Memory B cell (primary cell): Measurements from ENCODE around the gene TRAF1.

Source experiments
- ATAC-seq: fragments of 150-1000 bp; cut with Tn5 transposase; 2 replicates; pipeline ENCODE4 v1.10.0; 2021; ENCODE audit warnings: low read depth, mild to moderate bottlenecking, moderate library complexity
- DNase-seq, 2 donors: peaks; one replicate each; pipeline ENCODE4 v3.0.0; 2022; ENCODE audit warnings: low spot score in 2 of 2
- H3K27ac Mint-ChIP-seq: one replicate; pipeline ENCODE4 v1.8.0; 2022; ENCODE audit warnings: mild to moderate bottlenecking, moderate library complexity, mixed read lengths
- H3K27me3 Mint-ChIP-seq: one replicate; pipeline ENCODE4 v1.8.0; 2022; ENCODE audit warnings: mixed read lengths
- H3K36me3 Mint-ChIP-seq: one replicate; pipeline ENCODE4 v1.8.0; 2022; ENCODE audit warnings: mild to moderate bottlenecking, mixed read lengths
- H3K4me1 Mint-ChIP-seq: one replicate; pipeline ENCODE4 v1.8.0; 2022; ENCODE audit warnings: mixed read lengths
- H3K4me3 Mint-ChIP-seq: one replicate; pipeline ENCODE4 v1.8.0; 2022; ENCODE audit warnings: mild to moderate bottlenecking, moderate library complexity, mixed read lengths
- H3K9me3 Mint-ChIP-seq: one replicate; pipeline ENCODE4 v1.8.0; 2022; ENCODE audit warnings: mixed read lengths

TRAF1 gene

DNA sequence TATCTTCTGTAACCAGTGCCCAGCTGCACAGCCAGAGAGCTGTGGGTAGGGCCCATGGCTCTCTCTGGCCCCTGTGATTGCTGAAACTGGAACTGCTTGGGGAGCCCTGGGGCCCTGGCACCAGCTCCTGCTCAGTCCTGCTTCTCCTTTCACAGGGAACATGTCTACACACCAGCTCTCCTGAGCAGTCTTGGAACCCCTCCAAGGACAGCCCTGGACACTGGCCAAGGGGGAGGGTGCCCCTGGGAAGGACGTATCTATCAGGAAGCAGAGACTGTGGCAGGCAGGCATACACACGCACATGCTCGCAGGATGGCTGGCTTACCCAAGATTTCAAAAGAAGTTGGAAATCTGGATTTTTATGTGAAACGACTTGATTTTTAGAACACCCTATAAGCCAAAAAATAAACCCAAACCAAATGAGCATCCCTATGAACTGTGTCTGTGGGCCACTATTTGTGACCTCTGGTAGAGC, 8.8 kb upstream of the TRAF1 start:
- no peaks in the 10 kb centered on the region for H3K27me3 Mint-ChIP-seq
- H3K27ac Mint-ChIP-seq, result peak overlapping the region; percentile 72
- no peaks in the 10 kb centered on the region for H3K36me3 Mint-ChIP-seq
- DNase-seq, result no peak
- no peak for ATAC-seq
- peaks cover 35% of the 10 kb centered on the region for H3K4me1 Mint-ChIP-seq
- no peaks in the 10 kb centered on the region for H3K9me3 Mint-ChIP-seq
- H3K4me3 Mint-ChIP-seq, result peak overlapping the region; percentile 30

DNA sequence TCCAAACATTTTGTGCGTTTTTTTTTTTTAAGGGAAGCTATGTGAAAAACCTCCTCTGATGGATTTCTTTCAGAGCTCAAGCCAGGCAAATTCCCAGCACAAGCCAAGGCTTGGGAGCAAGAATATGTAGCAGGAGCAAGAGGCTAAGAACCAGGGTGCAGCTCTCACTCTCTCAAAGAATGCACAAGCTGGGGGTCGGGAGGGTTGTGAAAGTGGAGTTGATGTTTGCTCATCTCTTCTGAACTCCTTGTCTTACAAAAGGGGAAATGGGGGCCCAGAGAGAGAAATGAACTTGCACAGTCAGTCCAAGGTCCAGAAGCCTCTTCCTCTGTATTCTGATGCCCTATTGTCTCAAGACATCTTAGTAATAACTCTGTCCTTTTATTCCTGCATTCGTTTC, 7.7 kb upstream of the TRAF1 start:
- no peaks in the 10 kb centered on the region for H3K36me3 Mint-ChIP-seq
- ATAC-seq (no peak), DNase-seq (no peak)
- no peaks in the 10 kb centered on the region for H3K27me3 Mint-ChIP-seq
- H3K4me3 Mint-ChIP-seq, result peak overlapping the region; percentile 1
- H3K4me1 Mint-ChIP-seq, result peaks cover 38% of the 10 kb centered on the region
- no peaks in the 10 kb centered on the region for H3K9me3 Mint-ChIP-seq
- H3K27ac Mint-ChIP-seq, result no peak overlapping the region

DNA sequence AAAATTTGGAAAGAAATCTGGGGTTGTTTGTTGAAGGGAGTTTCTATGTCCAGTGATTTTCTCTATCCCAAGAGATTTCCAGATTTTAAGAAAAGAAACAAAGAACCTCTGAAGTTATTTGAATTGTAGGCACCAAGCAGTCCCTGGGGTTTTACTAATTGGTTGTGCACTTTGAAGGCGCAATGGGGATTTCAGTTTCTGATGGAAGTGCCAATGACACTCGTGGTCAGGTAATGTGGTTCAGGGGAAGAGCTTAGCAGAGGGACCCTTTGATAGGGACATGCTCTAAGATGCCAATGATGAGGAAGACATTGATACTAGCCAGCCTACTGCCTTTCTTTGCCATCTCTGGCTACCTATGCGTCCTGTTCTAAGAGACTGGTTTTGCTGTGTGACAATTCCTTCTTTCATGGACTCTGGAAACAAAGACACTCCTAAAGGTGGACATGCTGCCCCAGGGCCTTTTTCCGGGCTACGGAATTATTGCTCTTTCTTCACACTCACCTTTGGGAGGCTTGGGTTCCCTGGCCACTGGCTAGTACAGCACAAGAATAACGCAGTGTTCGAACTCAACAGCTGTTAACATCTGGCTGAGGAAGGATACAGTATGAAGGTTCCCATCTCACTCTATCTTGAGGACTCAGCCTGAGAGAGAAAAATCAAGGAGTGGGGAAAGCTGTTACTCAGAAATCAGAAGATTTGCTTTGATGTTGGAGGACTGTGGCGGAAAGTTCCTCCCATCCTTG, 6.9 kb upstream of the TRAF1 start:
- Mint-ChIP-seq H3K4me3 (no peak overlapping the region), H3K9me3 (no peaks in the 10 kb centered on the region), H3K4me1 (peaks cover 39% of the 10 kb centered on the region), H3K36me3 (no peaks in the 10 kb centered on the region), H3K27me3 (no peaks in the 10 kb centered on the region), H3K27ac (peak overlapping the region; percentile 96)
- no peak for DNase-seq
- no peak for ATAC-seq

DNA sequence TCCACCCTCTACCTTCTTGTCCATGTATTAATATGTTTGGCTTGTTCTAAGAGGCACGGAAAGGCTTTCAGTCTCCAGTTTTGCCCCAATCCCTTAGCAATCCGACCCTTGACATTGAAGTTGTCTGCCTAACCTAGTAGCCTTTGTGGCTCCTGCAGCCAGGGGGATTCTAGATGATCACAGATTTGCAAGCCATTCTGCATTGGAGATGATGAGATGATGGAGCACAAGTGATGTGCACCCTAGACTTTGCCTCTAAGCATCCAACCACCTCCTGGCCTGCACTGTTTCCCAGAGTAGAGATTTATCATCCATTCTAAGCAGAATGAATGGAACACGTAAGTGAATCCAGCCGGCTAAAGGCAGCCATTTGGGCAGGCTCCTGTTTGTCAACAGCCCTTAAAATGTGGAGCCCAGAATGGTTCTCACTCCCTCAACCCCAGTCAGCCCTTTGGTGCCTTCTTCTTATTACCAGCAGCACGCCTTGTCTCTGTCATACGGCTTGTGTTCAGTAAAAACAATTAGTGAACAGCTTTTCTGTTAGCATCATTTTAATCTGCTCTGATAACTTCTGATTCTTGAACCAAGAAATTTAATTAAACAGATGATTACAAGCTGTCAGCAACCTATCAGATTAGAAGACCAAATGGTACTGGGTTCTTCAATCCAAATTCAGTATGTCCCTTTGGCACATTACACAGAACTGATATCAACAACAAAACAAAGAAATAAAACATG, 5.7 kb upstream of the TRAF1 start:
- no peaks in the 10 kb centered on the region for H3K36me3 Mint-ChIP-seq
- H3K4me1 Mint-ChIP-seq, result peaks cover 48% of the 10 kb centered on the region
- peak overlapping the region; percentile 3 for H3K4me3 Mint-ChIP-seq
- H3K27ac Mint-ChIP-seq, result peak overlapping the region; percentile 96
- no peak for DNase-seq
- H3K9me3 Mint-ChIP-seq, result no peaks in the 10 kb centered on the region
- no peak for ATAC-seq
- H3K27me3 Mint-ChIP-seq, result no peaks in the 10 kb centered on the region

DNA sequence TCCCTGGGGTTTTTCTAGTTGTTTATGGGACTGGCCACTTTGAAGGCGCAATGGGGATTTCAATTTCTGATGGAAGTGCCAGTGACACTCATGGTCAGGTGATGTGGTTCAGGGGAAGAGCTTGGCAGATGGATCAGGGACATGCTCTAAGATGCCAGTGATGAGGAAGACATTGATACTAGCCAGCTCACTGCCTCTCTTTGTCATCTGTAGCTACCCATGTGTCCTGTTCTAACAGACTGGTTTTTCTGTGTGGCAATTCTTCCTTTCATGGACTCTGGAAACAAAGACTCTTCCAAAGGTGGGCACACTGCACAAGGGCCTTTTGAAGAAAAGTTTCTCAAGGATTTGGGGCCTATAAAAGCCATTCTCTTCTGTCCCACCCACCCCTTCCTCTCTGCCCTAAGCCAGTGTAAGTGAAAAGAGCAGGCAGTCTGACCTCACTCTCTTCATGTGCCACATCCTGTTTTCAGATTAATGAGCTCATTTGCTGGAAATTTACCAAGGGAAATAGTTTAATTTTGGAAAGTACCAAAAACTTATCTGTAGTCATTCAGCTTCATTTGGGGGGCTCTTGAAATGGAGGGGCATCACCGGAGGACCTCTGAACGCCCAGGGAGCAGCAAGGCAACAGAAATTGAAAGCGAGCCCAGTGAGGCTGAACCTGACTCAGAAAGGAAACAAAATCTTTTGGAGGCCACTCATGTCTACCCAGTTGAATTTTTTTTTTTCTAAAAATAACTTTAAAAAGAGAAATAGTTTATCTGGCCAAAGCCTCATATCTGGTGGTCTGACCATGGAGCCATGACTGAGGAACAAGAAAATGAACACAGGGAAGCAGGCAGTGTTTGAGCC, 4.9 kb upstream of the TRAF1 start:
- Mint-ChIP-seq H3K4me3 (peak overlapping the region; percentile 58), H3K4me1 (peaks cover 54% of the 10 kb centered on the region), H3K36me3 (no peaks in the 10 kb centered on the region), H3K27ac (peak overlapping the region; percentile 96), H3K27me3 (no peaks in the 10 kb centered on the region), H3K9me3 (no peaks in the 10 kb centered on the region)
- ATAC-seq (peak; percentile 69), DNase-seq (peak; percentile 53 to 72)

DNA sequence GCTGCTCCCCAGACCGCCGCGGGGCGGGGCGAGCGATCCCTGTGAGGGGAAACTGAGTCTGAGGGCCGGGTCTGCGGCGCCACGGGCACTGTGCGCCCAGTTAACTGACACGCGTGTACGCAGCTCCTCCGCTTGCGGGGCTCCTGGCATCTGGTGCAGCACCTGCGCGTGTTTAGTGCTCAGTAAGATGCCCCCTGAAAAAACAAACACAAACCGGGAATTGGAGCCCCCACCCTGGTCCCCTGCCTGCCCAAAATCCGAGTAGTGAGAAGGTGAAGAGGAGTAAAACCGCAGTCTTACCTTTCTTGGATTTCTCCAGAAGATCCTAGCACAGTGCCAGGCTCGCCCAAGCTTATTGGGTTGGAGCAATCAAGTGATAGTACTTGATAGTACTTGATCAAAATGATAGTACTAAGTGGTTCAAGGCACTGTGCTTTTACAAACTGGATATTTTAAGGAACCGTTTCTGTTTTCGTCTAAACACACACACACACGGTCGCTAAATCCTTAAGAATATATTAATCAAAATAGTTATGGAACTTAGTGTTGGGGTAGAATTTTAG, 2.7 kb upstream of the TRAF1 start:
- no peak for DNase-seq
- no peak for ATAC-seq
- Mint-ChIP-seq H3K27me3 (no peaks in the 10 kb centered on the region), H3K27ac (peak overlapping the region; percentile 96), H3K4me1 (peaks cover 48% of the 10 kb centered on the region), H3K9me3 (no peaks in the 10 kb centered on the region), H3K36me3 (peaks cover 2% of the 10 kb centered on the region), H3K4me3 (peak overlapping the region; percentile 66)

DNA sequence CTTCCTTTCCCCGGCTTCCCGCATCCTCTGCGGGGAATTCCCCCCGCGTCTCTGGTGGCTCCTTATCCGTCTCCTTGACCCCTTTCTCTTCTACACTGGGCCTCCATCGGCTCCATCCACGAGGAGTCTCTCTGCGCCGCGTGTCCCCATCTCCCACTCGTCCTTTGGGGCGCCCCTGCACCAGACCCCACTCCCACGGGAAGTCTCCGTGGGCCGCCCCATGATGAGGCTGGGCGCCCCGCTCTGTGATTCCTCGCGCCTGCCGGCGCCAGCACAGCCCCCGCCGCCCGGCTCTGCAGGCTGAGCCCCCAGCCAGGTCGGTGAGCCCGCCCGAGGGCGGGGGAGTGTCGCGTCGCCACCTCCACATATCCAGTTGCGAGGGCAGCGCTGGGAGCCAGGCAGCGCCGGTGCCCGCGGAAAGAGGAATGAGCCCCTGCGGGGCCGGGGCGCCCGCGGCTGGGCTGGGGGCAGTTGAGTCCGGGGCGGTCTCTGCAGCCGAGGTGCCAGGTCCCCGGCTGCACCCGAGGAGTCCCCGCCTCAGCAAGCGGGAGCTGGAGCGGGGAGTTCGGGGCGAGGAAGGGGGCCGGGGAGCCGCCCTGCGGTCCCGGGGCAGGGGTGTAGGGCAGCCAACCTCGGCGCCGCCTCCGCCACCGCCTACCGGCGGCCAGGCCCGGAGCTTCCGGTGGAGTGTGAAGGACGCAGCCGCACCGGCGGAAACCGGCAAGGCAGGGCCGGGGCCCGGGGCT, 2.1 kb upstream of the TRAF1 start:
- H3K4me3 Mint-ChIP-seq, result peak overlapping the region; percentile 82
- ATAC-seq (peak; percentile 39), DNase-seq (peak; percentile 52 to 72)
- H3K4me1 Mint-ChIP-seq, result peaks cover 48% of the 10 kb centered on the region
- no peaks in the 10 kb centered on the region for H3K9me3 Mint-ChIP-seq
- no peaks in the 10 kb centered on the region for H3K27me3 Mint-ChIP-seq
- H3K36me3 Mint-ChIP-seq, result peaks cover 2% of the 10 kb centered on the region
- peak overlapping the region; percentile 96 for H3K27ac Mint-ChIP-seq

DNA sequence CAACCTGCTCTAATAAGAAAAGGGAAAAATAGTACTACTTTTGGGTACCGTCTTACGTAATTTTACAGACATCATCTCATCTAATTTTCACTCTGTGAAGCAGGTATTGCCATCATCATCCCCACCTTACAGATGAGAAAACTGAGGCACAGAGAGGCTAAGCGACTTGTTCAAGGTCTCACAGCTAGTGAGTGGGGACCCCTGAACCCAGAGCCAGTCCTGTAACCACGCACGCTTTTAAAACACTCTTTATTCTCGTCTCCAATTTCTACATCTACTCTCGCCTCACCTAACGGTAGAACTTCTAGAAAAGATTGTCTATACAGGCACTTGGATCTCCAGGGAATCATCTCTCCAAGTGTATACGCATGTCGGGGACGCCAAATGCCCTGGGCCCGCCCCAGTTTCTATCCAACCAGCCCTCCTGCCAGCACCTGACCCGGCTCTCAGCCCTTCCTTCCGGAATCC, 1.5 kb upstream of the TRAF1 start:
- peaks cover 2% of the 10 kb centered on the region for H3K36me3 Mint-ChIP-seq
- H3K27ac Mint-ChIP-seq, result peak overlapping the region; percentile 96
- H3K27me3 Mint-ChIP-seq, result no peaks in the 10 kb centered on the region
- peaks cover 47% of the 10 kb centered on the region for H3K4me1 Mint-ChIP-seq
- DNase-seq (no peak), ATAC-seq (no peak)
- peak overlapping the region; percentile 82 for H3K4me3 Mint-ChIP-seq
- H3K9me3 Mint-ChIP-seq, result no peaks in the 10 kb centered on the region

DNA sequence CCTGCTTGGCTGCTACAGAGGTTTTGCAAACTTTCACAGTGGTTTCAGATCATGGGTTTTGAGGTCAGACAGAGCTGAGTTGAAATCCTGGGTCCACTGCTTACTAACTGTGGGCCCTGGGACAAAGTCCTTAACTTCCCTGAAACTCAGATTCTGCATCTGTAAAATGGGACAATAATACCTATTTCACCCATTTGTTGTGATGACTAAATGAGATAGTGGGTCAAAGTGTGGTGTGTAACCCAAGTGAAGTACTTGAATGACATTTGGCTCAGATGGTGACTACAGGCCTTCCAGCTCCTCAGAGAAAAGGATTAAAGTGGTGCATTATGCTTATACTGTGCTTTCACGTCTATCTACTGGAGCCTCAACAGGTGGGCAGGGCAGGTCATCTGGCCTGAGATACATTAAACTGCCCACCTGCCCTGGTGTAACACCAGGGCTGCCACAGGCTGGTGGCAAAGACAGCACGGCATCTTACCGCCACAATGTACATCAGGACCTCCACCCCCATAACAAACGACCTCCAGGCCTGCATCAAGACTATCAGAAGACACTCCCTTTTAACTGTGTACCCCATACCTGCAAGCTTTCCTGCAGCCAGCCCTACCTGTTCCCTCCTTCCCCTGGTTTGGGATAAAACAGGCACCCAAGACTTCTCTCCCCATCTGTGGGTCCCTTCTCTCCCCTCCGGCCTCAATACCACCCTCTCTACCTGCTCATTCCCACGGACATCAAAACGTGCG, 846 bp upstream of the TRAF1 start:
- no peak for DNase-seq
- no peak for ATAC-seq
- Mint-ChIP-seq H3K27me3 (no peaks in the 10 kb centered on the region), H3K4me3 (peak overlapping the region; percentile 82), H3K9me3 (no peaks in the 10 kb centered on the region), H3K27ac (peak overlapping the region; percentile 96), H3K4me1 (peaks cover 47% of the 10 kb centered on the region), H3K36me3 (peaks cover 2% of the 10 kb centered on the region)

DNA sequence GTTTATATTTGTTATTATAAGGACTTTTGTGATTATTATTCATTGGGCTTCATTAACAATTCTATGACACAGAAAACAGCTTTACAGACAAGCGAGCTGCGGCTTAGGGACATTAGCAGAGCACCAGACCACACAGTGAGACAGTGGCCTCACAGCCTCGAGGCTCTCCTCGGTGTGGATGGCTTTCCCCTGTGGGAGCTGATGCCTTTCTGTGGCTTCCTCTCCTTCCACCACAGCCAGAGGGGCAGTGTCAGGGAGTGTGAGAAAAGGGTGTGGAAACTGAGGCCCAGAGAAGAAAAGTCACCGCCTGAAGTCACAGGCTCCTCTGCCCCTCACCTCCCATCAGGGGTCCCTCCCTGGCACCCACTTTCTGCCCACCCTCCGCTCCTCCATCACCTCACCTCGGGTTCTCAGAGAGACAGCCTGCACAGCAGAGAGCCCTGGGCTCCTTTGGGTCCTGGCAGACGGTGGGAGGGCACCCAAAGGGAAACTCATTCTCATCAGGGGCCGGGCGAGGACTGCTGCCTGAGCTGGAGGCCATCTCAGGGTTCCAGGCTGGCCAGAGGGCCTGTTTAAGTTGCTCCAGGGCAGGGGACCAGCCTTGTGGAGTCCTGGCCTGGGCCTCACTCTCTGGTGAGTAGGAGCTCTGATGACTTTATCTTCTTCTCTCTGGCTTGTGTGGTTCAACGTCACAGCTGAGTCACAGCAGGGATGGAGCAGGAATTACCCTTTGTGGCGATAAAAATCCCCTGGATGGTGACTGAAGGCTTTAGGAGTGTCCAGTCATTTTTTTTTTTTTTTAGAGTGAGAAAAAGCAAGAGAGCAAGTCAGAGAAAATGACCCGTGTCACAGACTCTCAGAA, 830 bp downstream of the TRAF1 start:
- H3K27ac Mint-ChIP-seq, result peak overlapping the region; percentile 96
- peaks cover 2% of the 10 kb centered on the region for H3K36me3 Mint-ChIP-seq

DNA sequence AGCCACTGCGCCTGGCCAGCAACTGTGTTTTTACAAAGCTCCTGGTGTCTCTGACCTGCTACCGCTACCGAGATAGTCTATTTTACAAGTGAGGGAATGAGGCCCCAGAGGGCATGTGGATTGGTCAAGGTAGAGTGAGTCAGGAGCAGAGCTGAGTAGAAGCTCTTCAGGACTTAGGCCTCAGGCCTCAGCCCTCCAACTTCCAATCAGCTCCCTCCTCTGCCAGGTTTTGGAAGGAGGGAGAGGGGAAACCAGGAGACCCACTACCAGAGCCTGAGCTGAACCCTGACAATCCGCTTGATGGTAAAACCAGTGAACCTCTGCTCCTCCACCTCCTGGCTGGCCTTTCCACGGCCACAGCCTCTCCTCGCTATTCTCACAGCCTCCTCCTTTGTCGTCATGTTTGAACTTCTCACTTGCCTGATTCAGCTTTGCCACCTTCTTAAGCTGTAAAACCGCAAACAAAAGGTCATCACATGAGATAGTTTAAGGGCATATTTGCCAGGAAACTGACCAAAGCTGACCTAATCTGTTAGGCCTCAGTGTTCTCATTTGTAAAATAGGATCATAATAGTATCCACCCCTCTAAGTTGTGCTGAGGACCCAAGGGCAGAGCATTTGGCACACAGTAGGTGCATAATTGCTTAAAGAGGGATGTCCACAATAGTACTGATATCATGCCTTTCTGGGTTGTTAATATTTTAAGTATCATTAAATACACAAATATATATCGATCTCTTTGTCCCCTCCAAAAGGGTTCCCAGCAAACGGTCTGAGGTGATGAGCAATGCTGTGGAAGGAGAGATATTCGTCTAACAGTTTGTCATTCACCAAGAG, 1.7 kb downstream of the TRAF1 start:
- no peak for ATAC-seq
- H3K4me3 Mint-ChIP-seq, result no peak overlapping the region
- peaks cover 52% of the 10 kb centered on the region for H3K4me1 Mint-ChIP-seq
- H3K36me3 Mint-ChIP-seq, result peaks cover 2% of the 10 kb centered on the region
- H3K9me3 Mint-ChIP-seq, result no peaks in the 10 kb centered on the region
- no peak for DNase-seq
- no peaks in the 10 kb centered on the region for H3K27me3 Mint-ChIP-seq
- H3K27ac Mint-ChIP-seq, result peak overlapping the region; percentile 96

More for the DNA sequence above, 830 bp downstream of the TRAF1 start:
- Mint-ChIP-seq H3K27me3 (no peaks in the 10 kb centered on the region), H3K9me3 (no peaks in the 10 kb centered on the region), H3K4me3 (peak overlapping the region; percentile 58), H3K4me1 (peaks cover 47% of the 10 kb centered on the region)
- ATAC-seq, result peak; percentile 46
- no peak for DNase-seq
